NB4 (cell line): ENCODE results near the gene LOXL3.
A peak's percentile ranks its signal among the peaks of the same experiment; 100 is the strongest.

Source experiments
- DNase-seq: peaks from one replicate; pipeline ENCODE4 v3.0.0; 2010; ENCODE audit warnings: low read depth
- H3K4me3 ChIP-seq: one replicate; pipeline ENCODE4 v1.5.1; 2011; ENCODE audit warnings: mild to moderate bottlenecking, low read depth, low read length, moderate library complexity
- MYC ChIP-seq: IDR thresholded peaks from 2 replicates; pipeline ENCODE4 v1.6.1; 2011; ENCODE audit warnings: low read depth, low read length
- POLR2A ChIP-seq: IDR thresholded peaks from 2 replicates; pipeline ENCODE4 v1.6.1; 2011; ENCODE audit warnings: mild to moderate bottlenecking; ENCODE audit not compliant: insufficient read length; ENCODE audit errors: extremely low read depth
- TF ChIP-seq, protein P1 (sequence below): IDR thresholded peaks from 2 replicates; pipeline ENCODE4 v1.6.1; 2011; ENCODE audit warnings: low read depth, low read length
- TF ChIP-seq, protein P2 (sequence below): IDR thresholded peaks from one replicate; pipeline ENCODE4 v1.5.1; 2012; ENCODE audit warnings: low read depth, low read length

LOXL3 gene

DNA sequence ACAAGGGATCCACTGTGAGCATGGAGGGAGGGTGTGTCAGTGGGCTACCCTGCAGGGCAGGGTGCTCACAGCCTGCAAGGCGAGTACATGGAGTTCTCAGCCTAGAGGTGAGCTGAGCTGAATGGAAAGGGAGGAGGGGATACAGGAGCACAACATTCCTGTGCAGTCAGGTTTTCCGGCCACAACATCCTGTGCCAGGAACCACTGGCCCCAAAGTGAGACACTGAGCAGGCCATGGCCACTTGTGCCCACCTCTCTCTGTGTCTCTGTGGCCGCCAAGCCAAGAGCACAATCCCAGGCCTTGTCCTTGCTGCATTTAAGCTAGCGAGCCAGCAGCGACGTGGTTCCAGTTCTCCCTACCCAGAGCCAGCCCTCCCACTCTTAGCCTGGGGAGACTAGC lies 6.8 kb upstream of the LOXL3 start:
- TF ChIP-seq, protein P1, sequence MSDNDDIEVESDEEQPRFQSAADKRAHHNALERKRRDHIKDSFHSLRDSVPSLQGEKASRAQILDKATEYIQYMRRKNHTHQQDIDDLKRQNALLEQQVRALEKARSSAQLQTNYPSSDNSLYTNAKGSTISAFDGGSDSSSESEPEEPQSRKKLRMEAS: no peak
- TF ChIP-seq, protein P2, sequence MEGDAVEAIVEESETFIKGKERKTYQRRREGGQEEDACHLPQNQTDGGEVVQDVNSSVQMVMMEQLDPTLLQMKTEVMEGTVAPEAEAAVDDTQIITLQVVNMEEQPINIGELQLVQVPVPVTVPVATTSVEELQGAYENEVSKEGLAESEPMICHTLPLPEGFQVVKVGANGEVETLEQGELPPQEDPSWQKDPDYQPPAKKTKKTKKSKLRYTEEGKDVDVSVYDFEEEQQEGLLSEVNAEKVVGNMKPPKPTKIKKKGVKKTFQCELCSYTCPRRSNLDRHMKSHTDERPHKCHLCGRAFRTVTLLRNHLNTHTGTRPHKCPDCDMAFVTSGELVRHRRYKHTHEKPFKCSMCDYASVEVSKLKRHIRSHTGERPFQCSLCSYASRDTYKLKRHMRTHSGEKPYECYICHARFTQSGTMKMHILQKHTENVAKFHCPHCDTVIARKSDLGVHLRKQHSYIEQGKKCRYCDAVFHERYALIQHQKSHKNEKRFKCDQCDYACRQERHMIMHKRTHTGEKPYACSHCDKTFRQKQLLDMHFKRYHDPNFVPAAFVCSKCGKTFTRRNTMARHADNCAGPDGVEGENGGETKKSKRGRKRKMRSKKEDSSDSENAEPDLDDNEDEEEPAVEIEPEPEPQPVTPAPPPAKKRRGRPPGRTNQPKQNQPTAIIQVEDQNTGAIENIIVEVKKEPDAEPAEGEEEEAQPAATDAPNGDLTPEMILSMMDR: no peak
- TF ChIP-seq MYC (no peak), POLR2A (no peak)
- DNase-seq: no peak
- no peak overlapping the region for H3K4me3 ChIP-seq

DNA sequence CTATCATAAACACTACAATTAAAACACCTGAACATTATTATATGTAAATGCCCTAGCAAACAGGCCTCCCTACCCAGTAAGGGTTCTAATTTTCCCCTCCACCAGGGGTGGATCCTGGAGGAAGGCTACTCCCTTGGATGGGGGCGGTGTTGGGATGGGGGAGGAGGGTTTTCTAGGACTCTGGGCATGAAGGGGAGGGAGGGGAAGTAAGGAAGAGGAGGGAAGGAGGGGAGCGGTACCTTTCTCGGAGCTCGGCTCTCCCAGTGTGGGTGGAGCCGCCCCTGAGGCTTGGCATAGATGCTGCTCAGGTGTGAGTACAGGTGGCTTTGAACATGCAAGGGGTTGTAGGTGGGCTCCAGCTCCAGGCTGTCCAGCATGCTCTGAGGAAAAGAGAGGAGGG lies 6.2 kb upstream of the LOXL3 start:
- H3K4me3 ChIP-seq: no peak overlapping the region
- no peak for TF ChIP-seq POLR2A
- DNase-seq: no peak

DNA sequence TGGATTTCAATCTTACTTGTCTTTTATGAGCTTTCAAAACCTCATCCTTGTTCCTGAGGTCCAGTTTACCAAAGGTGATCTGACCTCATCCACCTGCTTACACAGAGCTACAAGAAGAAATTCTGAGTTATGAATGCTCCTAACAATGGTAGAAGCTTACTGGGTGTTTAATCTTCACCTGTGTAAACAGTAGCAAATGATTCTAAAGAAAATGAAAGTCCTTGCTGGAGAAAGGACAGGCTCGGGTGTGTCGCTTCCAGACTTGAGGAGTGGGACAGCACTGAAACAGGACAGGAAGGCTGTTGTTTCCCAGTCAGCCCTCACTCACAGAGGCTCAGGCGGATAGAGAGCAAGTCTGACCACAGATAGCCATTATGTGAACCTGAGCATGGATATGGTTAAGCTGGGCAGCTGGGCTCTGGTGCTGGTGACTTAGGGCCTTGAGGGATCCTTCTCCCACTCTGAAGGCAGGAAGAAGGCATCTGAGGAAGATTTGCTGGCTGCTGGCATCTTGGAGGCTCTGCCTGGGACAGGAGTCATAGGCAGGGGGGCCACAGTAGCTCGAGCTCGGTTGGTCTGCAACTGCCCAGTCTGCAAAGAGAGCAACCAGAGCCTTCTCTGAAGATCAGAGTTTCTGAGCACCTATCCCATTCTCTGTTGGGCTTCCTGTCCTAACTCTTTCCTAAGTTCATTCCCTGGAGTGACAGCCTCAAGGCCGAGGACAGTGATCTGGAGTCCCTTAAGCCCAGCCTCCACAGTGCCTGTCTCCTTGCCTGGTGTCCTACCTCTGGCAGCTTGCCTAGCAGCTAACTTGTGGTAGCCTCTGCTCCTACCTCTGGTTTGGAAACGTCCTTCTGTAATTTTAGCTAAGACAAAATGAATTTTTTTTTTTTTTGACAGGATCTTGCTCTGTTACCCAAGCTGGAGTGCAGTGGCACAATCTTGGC lies 4.8 kb upstream of the LOXL3 start:
- TF ChIP-seq, protein P2: no peak
- TF ChIP-seq POLR2A (no peak), MYC (no peak)
- TF ChIP-seq, protein P1: no peak
- no peak overlapping the region for H3K4me3 ChIP-seq
- no peak for DNase-seq

DNA sequence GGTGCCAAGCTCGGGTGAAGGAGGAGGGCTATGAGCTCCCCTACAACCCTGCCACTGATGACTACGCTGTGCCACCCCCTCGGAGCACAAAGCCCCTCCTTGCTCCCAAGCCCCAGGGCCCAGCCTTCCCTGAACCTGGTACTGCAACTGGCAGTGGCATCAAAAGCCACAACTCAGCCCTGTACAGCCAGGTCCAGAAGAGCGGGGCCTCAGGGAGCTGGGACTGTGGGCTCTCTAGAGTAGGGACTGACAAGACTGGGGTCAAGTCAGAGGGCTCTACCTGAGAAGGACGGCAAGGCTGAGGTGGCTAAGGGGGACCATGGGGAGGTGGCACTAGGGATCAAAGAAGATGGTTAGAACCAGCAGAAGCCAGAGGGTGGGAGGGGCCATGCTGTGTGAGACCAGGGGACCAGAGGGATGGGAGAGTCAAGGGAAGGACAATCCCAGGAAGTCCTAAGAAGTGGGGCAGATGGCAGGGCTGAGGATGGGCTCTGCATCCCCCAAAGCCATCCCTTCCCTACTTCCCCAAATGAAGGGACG lies 3.2 kb upstream of the LOXL3 start:
- no peak overlapping the region for H3K4me3 ChIP-seq
- DNase-seq: no peak
- TF ChIP-seq, protein P1: no peak
- TF ChIP-seq, protein P2: no peak
- TF ChIP-seq POLR2A (no peak), MYC (no peak)

DNA sequence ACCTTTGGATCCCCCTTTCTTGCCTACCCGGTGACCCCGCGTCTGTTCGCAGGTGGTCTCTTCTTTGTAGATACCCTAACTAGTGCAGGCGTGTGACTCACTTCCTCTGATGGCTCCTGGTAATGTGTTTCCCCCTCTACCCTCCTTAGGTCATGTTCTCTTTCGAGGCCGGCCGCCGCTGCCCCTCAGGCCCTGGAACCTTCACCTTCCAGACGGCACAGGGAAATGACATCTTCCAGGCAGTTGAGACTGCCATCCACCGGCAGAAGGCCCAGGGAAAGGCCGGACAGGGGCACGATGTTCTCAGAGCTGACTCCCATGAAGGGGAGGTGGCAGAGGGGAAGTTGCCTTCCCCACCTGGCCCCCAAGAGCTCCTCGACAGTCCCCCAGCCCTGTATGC lies 2.4 kb upstream of the LOXL3 start:
- TF ChIP-seq, protein P1: no peak
- no peak for TF ChIP-seq POLR2A
- no peak for TF ChIP-seq MYC
- TF ChIP-seq, protein P2: no peak
- H3K4me3 ChIP-seq: peak overlapping the region; percentile 96
- no peak for DNase-seq

DNA sequence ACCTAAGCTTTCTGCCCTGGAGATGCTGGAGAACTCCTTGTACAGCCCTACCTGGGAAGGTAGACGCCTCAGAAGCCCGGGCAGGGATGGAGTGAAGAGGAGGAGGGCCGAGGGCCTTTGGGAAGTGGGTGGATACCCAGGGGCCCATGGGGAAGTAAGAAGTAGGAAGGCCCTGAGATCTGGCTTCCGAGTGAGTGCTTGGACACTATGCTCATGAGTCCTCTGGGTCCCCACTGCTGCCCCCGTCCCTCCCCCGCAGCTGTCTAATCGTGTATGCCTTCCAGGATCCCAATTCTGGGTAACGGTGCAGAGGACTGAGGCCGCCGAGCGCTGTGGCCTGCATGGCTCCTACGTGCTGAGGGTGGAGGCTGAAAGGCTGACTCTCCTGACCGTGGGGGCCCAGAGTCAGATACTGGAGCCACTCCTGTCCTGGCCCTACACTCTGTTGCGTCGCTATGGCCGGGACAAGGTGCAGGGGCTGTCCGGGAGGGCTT lies 1.9 kb upstream of the LOXL3 start:
- DNase-seq: peak; percentile 60
- TF ChIP-seq POLR2A: no peak
- TF ChIP-seq, protein P1: no peak
- TF ChIP-seq MYC: no peak; the same call in 1 of the 2 replicates
- TF ChIP-seq, protein P2: no peak
- peak overlapping the region; percentile 96 for H3K4me3 ChIP-seq
